RWPE1 (cell line): ENCODE results near the gene SLC4A8.

Experiments used
- CTCF ChIA-PET: fragments of 350-600 bp; sonication (Branson Sonifier 250); formaldehyde crosslinking; extraction: SDS; loops from one replicate; lab custom pipeline; 2021; lab: Yijun Ruan, JAX
- POLR2A ChIA-PET: fragments of 400-600 bp; formaldehyde crosslinking; extraction: SDS; loops from one replicate; lab custom pipeline; 2020; ENCODE audit warnings: antibody characterized with exemption; ENCODE audit not compliant: low non-redundant PET; lab: Yijun Ruan, JAX
- DNase-seq: peaks from one replicate; pipeline ENCODE4 v3.0.0; 2012; ENCODE audit warnings: low spot score
- H3K27ac ChIP-seq: fragments of 450-650 bp; 2 replicates; pipeline ENCODE4 v1.5.1; 2017
- CTCF ChIP-seq: fragments of 450-650 bp; conservative IDR thresholded peaks from 2 replicates; pipeline ENCODE4 v1.5.1; 2017; ENCODE audit warnings: low read depth, mild to moderate bottlenecking

The SLC4A8 gene

GRCh38 chr12:51424662-51425539 lies at the start of gene SLC4A8:
Gene SLC4A8, plus strand, starts transcription at chr12:51424831. Its CDS starts 157 bp downstream, at chr12:51424988.
- TF ChIP-seq CTCF: peak; percentile 63
- no peak within 1 kb of the TSS for H3K27ac ChIP-seq
- CTCF ChIA-PET: interaction anchor here (0.6 to 2.8 kb wide), 3 partner anchors 13 to 399 kb away, joined by 4 to 9 read pairs (median 4); no protein-coding TSS in a partner anchor
- POLR2A ChIA-PET: no interaction called here
- peak; percentile 90 for DNase-seq

GRCh38 chr12:51374856-51375255 lies 49.8 kb upstream of the SLC4A8 start:
- no peak for DNase-seq
- no peak overlapping the region; the same call in 1 of the 2 replicates for H3K27ac ChIP-seq
- POLR2A ChIA-PET: no interaction called here
- TF ChIP-seq CTCF: no peak
- CTCF ChIA-PET: interaction anchor here (1.1 kb wide), 1 partner anchor 9 kb away, joined by 3 read pairs; no protein-coding TSS in a partner anchor

- no peak for DNase-seq
- ChIA-PET POLR2A (interaction anchor here (0.6 kb wide), 1 partner anchor 307 kb away, joined by 3 read pairs; no protein-coding TSS in a partner anchor), CTCF (no interaction called here)
- H3K27ac ChIP-seq: no peak overlapping the region
- no peak for TF ChIP-seq CTCF
Observed at GRCh38 chr12:51377099-51377984, 47.3 kb upstream of the SLC4A8 start.

- no peak overlapping the region for H3K27ac ChIP-seq
- ChIA-PET CTCF (interaction anchor here (0.6 kb wide), 1 partner anchor 379 kb away, joined by 3 read pairs; no protein-coding TSS in a partner anchor), POLR2A (no interaction called here)
- no peak for TF ChIP-seq CTCF
- no peak for DNase-seq
Observed at GRCh38 chr12:51378749-51379148, 45.9 kb upstream of the SLC4A8 start.

- DNase-seq: no peak
- POLR2A ChIA-PET: interaction anchor here (0.6 kb wide), 1 partner anchor 247 kb away, joined by 3 read pairs; no protein-coding TSS in a partner anchor
- no peak for TF ChIP-seq CTCF
- CTCF ChIA-PET: interaction anchor here (0.6 kb wide), 1 partner anchor 378 kb away, joined by 3 read pairs; no protein-coding TSS in a partner anchor
- no peak overlapping the region for H3K27ac ChIP-seq
Observed at GRCh38 chr12:51379571-51379970, 45.1 kb upstream of the SLC4A8 start.
